Right renal pelvis (tissue), 4 donors: ENCODE data around the gene GAS2L1. TPM values are rescaled to one million over a fixed set of nuclear protein-coding genes. Genes with fewer than 3 reads are reported as not detected.

Experiments used
- DNase-seq, 4 donors: peaks; one replicate each; pipeline ENCODE4 v3.0.0-alpha.2; 2013; ENCODE audit warnings: low read depth in 4 of 4, low spot score in 3 of 4, missing footprints in 1 of 4
- polyA plus RNA-seq, 4 donors: library from polyadenylated mRNA; unstranded; fragments of 120-200 nt; gene quantifications; one replicate each; pipeline ENCODE4 v1.2.1, GENCODE V29; 2013; ENCODE audit not compliant: insufficient read length in 4 of 4

GAS2L1 gene
- polyA plus RNA-seq, 4 donors, result 6.9 to 9.3 (median 7.1) TPM

DNA sequence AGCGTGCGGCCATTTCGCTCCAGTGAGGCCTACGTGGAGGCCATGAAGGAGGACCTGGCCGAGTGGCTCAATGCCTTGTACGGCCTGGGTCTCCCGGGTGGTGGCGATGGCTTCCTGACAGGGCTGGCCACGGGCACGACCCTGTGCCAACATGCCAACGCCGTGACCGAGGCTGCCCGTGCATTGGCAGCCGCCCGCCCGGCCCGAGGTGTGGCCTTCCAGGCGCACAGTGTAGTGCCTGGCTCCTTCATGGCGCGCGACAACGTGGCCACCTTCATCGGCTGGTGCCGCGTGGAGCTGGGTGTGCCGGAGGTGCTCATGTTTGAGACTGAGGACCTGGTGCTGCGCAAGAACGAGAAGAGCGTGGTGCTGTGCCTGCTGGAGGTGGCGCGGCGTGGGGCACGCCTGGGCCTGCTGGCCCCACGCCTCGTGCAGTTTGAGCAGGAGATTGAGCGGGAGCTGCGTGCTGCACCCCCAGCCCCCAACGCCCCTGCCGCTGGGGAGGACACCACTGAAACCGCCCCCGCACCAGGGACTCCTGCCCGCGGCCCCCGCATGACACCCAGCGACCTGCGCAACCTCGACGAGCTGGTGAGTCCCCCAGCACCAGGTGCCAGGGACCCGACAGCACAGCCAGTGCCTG lies 1.8 kb downstream of the GAS2L1 start:
- no peak for DNase-seq

DNA sequence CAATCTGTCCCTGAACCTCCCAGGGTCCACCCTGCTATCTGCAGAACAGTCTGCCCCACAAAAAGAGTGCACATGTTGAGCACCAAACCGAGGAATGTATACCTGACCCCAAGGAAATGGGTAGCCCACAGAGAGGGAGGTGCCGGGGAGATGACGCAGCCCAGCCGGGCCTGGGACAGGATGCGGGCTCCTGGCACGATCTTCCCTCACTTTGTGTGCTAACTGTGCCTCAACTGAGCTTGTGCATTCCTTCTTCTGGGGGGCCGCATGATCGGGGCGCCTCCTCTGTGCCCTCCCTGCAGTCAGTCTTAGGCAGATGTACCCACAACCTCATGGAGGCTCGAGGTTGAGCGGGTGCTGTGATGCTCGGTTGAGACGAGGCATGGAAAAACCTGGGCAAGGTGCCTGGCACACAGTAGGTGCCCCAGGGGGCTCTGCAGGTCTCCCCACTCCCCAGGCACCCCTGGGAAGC lies 2.4 kb downstream of the GAS2L1 start:
- no peak for DNase-seq

DNA sequence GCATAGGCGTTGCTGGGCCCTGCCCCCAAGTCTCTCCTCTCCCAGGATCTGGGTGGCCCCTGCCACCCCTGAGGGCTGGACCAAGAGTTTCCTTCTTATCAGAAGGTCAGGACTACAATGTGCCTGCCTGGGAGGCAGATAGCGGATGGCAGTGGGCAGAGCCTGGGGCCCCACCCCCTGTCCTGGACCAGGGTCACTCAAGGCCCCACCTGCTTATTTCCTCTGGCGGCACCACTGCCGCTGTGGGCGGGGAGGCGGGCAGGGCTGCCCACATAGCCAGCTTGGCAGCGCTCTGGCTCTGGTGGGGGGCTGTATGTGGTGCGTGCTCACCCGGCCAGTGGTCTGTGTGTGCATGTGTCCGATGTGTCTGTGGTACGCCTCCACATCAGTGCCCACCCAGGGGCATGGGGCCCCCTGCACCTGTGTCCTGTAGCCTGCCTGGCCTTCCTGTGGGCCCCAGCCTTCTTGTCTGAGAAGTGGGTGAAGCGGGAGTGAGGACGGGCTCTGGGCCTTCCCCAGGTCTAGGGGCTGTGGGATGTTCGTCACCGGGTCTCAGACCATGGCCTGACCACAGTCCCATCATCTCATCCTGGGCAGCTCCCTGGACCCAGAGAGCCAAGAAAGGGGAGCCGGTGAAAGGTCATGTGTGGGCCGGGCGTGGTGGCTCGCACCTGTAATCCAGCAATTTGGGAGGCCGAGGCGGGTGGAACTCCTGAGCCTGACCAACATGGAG lies 3.0 kb downstream of the GAS2L1 start:
- no peak for DNase-seq

- no peak for DNase-seq
Measured at GRCh38 chr22:29310065-29310862, 3.8 kb downstream of the GAS2L1 start.

DNA sequence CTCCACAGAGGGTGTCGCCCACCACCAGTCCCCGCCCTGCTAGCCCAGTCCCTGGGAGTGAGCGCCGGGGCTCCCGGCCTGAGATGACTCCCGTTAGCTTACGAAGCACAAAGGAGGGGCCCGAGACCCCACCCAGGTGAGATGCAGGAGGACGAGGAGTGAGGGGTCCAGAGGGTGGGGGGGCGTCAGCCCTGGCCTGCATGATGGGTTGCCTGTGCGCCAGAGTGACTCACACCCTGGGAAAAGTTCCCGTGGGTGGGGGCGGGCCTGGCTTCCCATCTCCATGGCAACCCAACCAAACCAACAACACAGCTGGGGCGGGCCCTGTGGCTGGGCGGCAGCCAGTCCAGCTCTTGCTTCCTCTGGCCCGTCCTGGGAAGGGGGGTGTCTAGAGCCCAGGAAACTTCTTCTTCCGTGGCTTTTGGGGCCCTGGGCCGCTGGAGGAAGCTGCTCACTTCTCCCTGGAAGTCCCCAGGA lies 4.5 kb downstream of the GAS2L1 start:
- DNase-seq, result peak; percentile 70 to 81 (median 74)

- no peak for DNase-seq
Measured at GRCh38 chr22:29311464-29312217, 5.2 kb downstream of the GAS2L1 start.

GRCh38 chr22:29312218-29313125 lies 6.0 kb downstream of the GAS2L1 start:
- no peak for DNase-seq

- DNase-seq, result no peak
Measured at GRCh38 chr22:29313126-29313575, 6.7 kb downstream of the GAS2L1 start.

DNA sequence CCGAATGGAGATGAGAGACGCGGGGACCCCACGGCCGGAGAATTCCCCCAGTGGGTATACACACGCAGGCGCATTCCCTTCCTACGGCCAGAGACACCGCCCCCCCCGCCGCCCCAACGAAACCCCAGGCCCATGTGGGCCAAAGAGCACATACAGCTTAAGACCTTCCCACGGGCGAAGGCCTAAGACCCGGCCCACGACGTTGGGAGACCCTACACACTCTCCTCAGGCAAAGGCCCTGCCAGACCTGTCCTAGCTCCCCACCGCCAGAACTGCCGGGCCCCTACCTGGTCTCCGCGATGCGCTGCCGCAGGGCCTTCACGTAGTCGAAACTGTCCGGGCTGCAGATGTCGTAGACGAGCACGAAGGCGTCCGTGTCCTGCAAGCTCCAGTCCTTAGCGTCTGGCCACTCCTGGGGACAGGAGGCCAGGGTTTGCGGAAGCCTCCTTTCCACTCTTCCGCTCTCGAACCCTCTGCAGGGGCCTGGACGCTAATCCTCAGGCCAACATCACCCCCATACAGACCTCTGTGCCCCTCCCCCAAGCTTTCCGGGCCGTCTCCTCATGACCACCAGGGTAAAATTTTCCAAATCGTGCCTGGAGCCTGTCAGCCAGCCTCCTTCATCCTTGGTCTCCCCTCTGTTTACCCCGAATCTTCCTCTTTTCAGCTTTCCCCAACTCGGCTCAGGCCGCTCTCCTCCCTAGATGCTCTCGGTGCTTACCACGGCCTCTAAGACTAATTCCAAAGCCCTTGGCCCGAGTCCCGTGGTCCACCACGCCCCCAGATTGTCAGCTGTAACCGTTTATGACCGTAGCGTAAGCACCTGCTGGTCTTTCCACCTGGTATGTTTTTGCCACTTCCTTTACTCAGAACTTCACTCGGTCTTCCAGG lies 7.4 kb downstream of the GAS2L1 start:
- no peak for DNase-seq

DNA sequence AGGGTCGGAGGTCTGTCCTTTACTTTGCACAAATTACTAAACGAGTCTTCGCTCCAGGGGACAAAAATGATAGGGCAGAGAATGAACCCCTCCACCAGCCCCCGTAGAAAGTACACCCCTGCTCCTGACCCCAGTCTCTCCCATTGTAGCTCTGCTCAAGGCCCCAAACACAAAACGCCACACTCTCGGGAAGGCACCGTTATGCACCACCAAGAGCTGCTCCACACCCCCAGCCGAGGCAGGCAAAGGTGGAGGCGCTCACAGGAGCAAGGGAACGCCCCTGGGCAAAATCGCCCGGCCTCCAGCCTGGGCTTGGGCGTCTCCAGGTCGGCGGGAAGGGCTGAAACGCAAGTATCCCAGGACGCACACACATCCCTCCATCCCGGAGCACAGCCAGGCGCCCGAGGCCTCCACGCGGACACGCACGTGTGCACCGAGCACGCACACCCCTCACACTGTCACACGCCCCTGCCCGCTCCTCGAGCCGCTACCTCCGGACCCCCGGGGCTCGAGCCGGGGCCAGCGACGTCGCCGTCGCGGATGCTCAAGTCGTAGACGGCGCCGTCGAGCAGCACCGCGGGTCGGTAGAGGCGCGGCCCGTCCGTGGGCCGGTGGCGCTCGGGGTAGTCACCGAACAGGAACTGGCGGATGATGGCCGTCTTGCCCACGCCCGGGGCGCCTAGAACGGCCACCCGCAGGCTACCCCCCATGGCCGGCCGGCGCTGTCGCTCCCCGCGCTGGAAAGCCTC lies 8.3 kb downstream of the GAS2L1 start:
- DNase-seq, result no peak

GRCh38 chr22:29315286-29316140 lies 9.1 kb downstream of the GAS2L1 start, which contains the start of gene RASL10A:
Gene RASL10A (minus strand): TSS chr22:29315697. CDS start chr22:29315246, 451 bp downstream.
- DNase-seq, result no peak

GRCh38 chr22:29316141-29316828 lies 9.8 kb downstream of the GAS2L1 start:
- DNase-seq, result no peak

GRCh38 chr22:29317827-29318454 lies 11.5 kb downstream of the GAS2L1 start:
- no peak for DNase-seq

GRCh38 chr22:29319072-29319471 lies 12.6 kb downstream of the GAS2L1 start:
- no peak for DNase-seq

DNA sequence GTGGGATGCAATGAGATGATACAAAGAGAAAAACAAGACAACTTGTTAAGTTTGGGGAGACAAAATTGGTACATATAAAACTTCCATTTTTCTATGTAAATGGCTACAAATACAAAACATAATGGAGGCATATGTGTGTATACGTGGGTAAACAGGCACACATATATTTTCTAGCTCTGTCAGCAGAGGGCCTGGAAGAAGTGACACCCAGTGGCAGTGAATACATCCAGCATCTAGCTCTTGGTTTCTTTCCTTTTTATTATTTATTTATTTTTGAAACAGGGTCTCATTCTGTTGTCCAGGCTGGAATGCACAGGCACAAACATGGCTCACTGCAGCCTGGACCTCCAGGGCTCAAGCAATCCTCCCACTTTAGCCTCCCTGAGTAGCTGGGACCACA lies 14.1 kb downstream of the GAS2L1 start:
- no peak for DNase-seq

DNA sequence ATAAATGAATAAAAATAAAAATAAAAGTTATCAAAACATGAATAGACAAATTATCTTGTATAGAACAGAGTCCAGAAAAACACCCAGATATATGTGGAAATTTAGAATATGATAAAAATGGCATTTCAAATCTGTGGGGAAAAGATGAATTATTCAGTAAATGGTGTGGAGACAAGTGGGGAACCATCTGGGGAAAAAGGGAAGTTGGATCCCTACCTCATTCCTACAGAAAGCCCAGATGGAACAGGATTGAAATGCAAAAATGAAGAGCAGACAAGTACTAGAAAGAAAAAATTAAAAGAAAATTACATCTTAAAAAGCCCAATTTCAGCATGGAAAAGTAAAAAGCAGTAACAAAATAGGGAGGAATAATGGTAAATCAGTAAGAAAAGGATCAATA lies 17.2 kb downstream of the GAS2L1 start:
- no peak for DNase-seq
